DOHH2 (cell line): Measurements from ENCODE around the gene SPCS1.

ENCODE experiments used
- CTCF ChIP-seq: fragments of 200-600 bp; sonication (generic); IDR thresholded peaks from one replicate; pipeline ENCODE4 v1.5.1; 2014; ENCODE audit warnings: antibody characterized with exemption, mild to moderate bottlenecking, low read depth, low read length; ENCODE audit not compliant: poor library complexity, severe bottlenecking
- EZH2phosphoT487 ChIP-seq: fragments of 200-600 bp; sonication (generic); IDR thresholded peaks from 2 replicates; pipeline ENCODE4 v1.6.1; 2017; ENCODE audit warnings: borderline replicate concordance, mild to moderate bottlenecking, antibody characterized with exemption, low read length, moderate library complexity, mixed read lengths

GRCh38 chr3:52689151-52689550 is 16.8 kb upstream of the SPCS1 start:
- no peak for TF ChIP-seq CTCF
- no peak for TF ChIP-seq EZH2phosphoT487
